Measurements from ENCODE around the gene B4GALT6. TPM values are rescaled to one million over a fixed set of nuclear protein-coding genes. Genes with fewer than 3 reads are reported as not detected.

The B4GALT6 gene
- total RNA-seq, 1 donor from 2014 or later = 1.8 TPM

GRCh38 chr18:31632356-31632755, 52.0 kb downstream of the B4GALT6 start:
- no peak overlapping the region for H3K27ac Mint-ChIP-seq
- no peak for DNase-seq (ENCODE audit: low spot score)
- peaks cover 2% of the 10 kb centered on the region for H3K36me3 Mint-ChIP-seq (ENCODE audit: low read depth)
- H3K4me1 Mint-ChIP-seq (ENCODE audit: low read depth) = peaks cover 15% of the 10 kb centered on the region
- no peak overlapping the region for H3K4me3 Mint-ChIP-seq
- H3K9me3 Mint-ChIP-seq = no peaks in the 10 kb centered on the region
- intact Hi-C loops (cut with micrococcal nuclease) = no loop called here
- peaks cover 5% of the 10 kb centered on the region for H3K27me3 Mint-ChIP-seq (ENCODE audit: insufficient read depth)

DNA sequence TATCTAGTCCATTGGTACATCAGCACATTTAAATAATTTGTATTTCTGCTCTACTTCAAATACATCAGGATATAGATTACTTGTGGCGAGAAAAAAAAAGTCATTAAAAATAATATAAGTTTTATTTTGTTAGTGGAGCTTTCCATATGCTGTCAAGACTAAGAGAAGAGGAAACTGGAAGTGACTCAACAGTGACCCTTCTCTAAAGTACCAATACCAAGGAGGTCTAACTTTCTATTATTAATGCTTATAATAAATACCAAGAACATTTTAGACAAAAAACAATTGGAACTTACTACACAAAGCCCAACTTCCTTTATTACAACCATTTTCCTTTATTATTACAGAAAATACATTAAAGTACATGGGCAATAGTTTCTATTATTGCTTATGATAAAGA, 52.9 kb downstream of the B4GALT6 start:
- intact Hi-C loops (cut with micrococcal nuclease) = no loop called here
- no peak overlapping the region for H3K27ac Mint-ChIP-seq
- peaks cover 5% of the 10 kb centered on the region for H3K27me3 Mint-ChIP-seq (ENCODE audit: insufficient read depth)
- no peaks in the 10 kb centered on the region for H3K36me3 Mint-ChIP-seq (ENCODE audit: low read depth)
- DNase-seq (ENCODE audit: low spot score) = no peak
- peaks cover 15% of the 10 kb centered on the region for H3K4me1 Mint-ChIP-seq (ENCODE audit: low read depth)
- H3K9me3 Mint-ChIP-seq = no peaks in the 10 kb centered on the region
- no peak overlapping the region for H3K4me3 Mint-ChIP-seq

DNA sequence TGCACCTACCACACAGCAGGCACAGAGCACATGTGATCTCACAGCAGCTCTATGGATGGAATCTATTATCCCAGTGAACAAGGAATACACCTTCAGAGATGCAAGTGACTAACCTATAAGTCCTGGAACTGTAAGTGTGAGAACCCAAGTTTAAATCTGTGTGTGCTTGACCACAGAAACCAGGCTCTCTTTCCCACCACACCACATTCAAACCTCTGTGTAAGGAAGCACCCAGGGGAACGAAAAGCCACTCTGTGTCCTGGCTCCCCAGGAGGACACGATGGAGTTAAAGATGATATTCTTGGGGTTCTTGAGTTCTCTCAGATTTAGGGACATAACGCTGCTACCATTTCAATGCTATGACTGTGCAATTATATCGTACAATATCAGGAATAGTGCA, 53.8 kb downstream of the B4GALT6 start:
- Mint-ChIP-seq H3K9me3 (no peaks in the 10 kb centered on the region), H3K27ac (no peak overlapping the region), H3K27me3 (ENCODE audit: insufficient read depth) (peaks cover 5% of the 10 kb centered on the region), H3K4me1 (ENCODE audit: low read depth) (peaks cover 15% of the 10 kb centered on the region), H3K4me3 (no peak overlapping the region), H3K36me3 (ENCODE audit: low read depth) (no peaks in the 10 kb centered on the region)
- DNase-seq (ENCODE audit: low spot score) = no peak
- intact Hi-C loops (cut with micrococcal nuclease) = no loop called here

- DNase-seq (ENCODE audit: low spot score) = no peak
- peaks cover 8% of the 10 kb centered on the region for H3K27me3 Mint-ChIP-seq (ENCODE audit: insufficient read depth)
- H3K27ac Mint-ChIP-seq = no peak overlapping the region
- no peak overlapping the region for H3K4me3 Mint-ChIP-seq
- H3K9me3 Mint-ChIP-seq = no peaks in the 10 kb centered on the region
- no peaks in the 10 kb centered on the region for H3K4me1 Mint-ChIP-seq (ENCODE audit: low read depth)
- no peaks in the 10 kb centered on the region for H3K36me3 Mint-ChIP-seq (ENCODE audit: low read depth)
- intact Hi-C loops (cut with micrococcal nuclease) = loop anchor here (5.0 kb wide), 1 partner anchor 69 kb away; no protein-coding TSS in a partner anchor
Observed at GRCh38 chr18:31626409-31626808, 58.0 kb downstream of the B4GALT6 start.

- Mint-ChIP-seq H3K9me3 (no peaks in the 10 kb centered on the region), H3K4me1 (ENCODE audit: low read depth) (no peaks in the 10 kb centered on the region), H3K36me3 (ENCODE audit: low read depth) (no peaks in the 10 kb centered on the region), H3K27me3 (ENCODE audit: insufficient read depth) (peaks cover 8% of the 10 kb centered on the region), H3K27ac (no peak overlapping the region), H3K4me3 (no peak overlapping the region)
- no peak for DNase-seq (ENCODE audit: low spot score)
- intact Hi-C loops (cut with micrococcal nuclease) = loop anchor here (5.0 kb wide), 1 partner anchor 68 kb away; no protein-coding TSS in a partner anchor
Observed at GRCh38 chr18:31624892-31625640, 59.3 kb downstream of the B4GALT6 start.

DNA sequence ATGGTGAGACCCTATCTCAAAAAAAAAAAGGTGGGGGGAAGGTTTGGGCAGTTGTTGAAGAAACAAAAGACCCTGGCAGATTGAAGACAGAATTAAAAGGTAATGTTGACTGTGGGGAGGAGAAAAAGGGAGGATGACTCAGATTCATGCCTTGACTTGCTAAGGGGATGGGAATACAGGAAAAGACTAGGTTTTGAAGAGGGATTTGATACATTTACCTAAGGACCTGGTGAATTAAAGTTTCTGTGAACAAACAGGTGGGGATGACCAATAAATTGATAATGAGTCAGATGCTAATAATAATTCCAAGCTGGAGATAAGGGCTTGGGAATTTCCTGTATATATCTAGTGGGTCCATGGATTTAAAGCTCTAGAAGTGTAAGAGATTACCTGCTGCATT, 65.1 kb downstream of the B4GALT6 start:
- Mint-ChIP-seq H3K4me3 (no peak overlapping the region), H3K27ac (no peak overlapping the region), H3K27me3 (ENCODE audit: insufficient read depth) (peaks cover 4% of the 10 kb centered on the region), H3K4me1 (ENCODE audit: low read depth) (no peaks in the 10 kb centered on the region), H3K36me3 (ENCODE audit: low read depth) (no peaks in the 10 kb centered on the region), H3K9me3 (no peaks in the 10 kb centered on the region)
- intact Hi-C loops (cut with micrococcal nuclease) = no loop called here
- no peak for DNase-seq (ENCODE audit: low spot score)

DNA sequence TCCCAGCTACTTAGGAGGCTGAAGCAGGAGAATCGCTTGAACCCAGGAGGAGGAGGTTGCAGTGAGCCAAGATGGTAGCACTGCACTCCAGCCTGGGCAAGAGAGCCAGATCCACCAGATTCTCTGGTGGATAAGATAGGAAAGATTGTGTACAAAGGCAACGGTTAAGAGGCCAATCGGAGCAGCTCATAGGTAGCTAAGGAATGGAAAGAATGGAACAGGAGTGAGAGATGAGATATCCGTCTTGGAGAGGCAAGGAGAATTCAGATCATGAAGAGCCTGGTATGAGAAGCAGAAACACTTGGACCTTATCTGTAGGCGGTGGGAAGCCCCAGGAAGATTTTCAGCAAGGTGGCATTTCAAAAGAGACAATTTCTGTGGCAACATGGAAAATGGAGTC, 65.6 kb downstream of the B4GALT6 start:
- Mint-ChIP-seq H3K4me1 (ENCODE audit: low read depth) (no peaks in the 10 kb centered on the region), H3K27ac (no peak overlapping the region), H3K27me3 (ENCODE audit: insufficient read depth) (peaks cover 4% of the 10 kb centered on the region), H3K36me3 (ENCODE audit: low read depth) (no peaks in the 10 kb centered on the region), H3K9me3 (no peaks in the 10 kb centered on the region), H3K4me3 (no peak overlapping the region)
- DNase-seq (ENCODE audit: low spot score) = no peak
- intact Hi-C loops (cut with micrococcal nuclease) = no loop called here

- Mint-ChIP-seq H3K27me3 (ENCODE audit: insufficient read depth) (peaks cover 2% of the 10 kb centered on the region), H3K27ac (no peak overlapping the region), H3K4me1 (ENCODE audit: low read depth) (no peaks in the 10 kb centered on the region), H3K36me3 (ENCODE audit: low read depth) (no peaks in the 10 kb centered on the region), H3K9me3 (no peaks in the 10 kb centered on the region), H3K4me3 (no peak overlapping the region)
- no peak for DNase-seq (ENCODE audit: low spot score)
- intact Hi-C loops (cut with micrococcal nuclease) = no loop called here
Observed at GRCh38 chr18:31617031-31617717, 67.2 kb downstream of the B4GALT6 start.

DNA sequence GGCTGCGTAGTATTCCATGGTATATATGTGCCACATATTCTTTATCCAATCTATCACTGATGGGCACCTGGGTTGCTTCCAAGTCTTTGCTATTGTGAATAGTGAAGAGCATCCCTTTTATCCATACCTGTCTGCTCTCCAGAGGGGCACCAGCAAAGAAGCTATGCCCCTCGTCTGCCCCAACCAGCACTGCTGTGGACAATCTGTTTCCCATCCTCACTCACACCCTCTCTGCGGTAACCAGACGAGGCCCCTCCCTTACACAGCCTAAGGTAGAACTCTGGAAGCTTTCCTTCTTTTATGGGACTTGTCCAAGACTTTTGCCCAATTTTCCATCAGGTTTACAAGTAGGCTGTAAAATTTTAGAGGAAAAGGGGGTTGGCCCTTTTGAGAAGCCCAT, 67.8 kb downstream of the B4GALT6 start:
- Mint-ChIP-seq H3K27me3 (ENCODE audit: insufficient read depth) (peaks cover 2% of the 10 kb centered on the region), H3K4me1 (ENCODE audit: low read depth) (no peaks in the 10 kb centered on the region), H3K27ac (no peak overlapping the region), H3K4me3 (no peak overlapping the region), H3K36me3 (ENCODE audit: low read depth) (no peaks in the 10 kb centered on the region), H3K9me3 (no peaks in the 10 kb centered on the region)
- DNase-seq (ENCODE audit: low spot score) = no peak
- intact Hi-C loops (cut with micrococcal nuclease) = no loop called here

GRCh38 chr18:31614044-31614443, 70.3 kb downstream of the B4GALT6 start:
- Mint-ChIP-seq H3K4me3 (no peak overlapping the region), H3K9me3 (no peaks in the 10 kb centered on the region), H3K27ac (no peak overlapping the region), H3K36me3 (ENCODE audit: low read depth) (no peaks in the 10 kb centered on the region), H3K27me3 (ENCODE audit: insufficient read depth) (peaks cover 2% of the 10 kb centered on the region), H3K4me1 (ENCODE audit: low read depth) (no peaks in the 10 kb centered on the region)
- intact Hi-C loops (cut with micrococcal nuclease) = no loop called here
- no peak for DNase-seq (ENCODE audit: low spot score)

GRCh38 chr18:31612124-31612523, 72.3 kb downstream of the B4GALT6 start:
- no peaks in the 10 kb centered on the region for H3K4me1 Mint-ChIP-seq (ENCODE audit: low read depth)
- no peaks in the 10 kb centered on the region for H3K9me3 Mint-ChIP-seq
- DNase-seq (ENCODE audit: low spot score) = no peak
- intact Hi-C loops (cut with micrococcal nuclease) = no loop called here
- peaks cover 2% of the 10 kb centered on the region for H3K27me3 Mint-ChIP-seq (ENCODE audit: insufficient read depth)
- H3K27ac Mint-ChIP-seq = no peak overlapping the region
- H3K4me3 Mint-ChIP-seq = no peak overlapping the region
- H3K36me3 Mint-ChIP-seq (ENCODE audit: low read depth) = no peaks in the 10 kb centered on the region

DNA sequence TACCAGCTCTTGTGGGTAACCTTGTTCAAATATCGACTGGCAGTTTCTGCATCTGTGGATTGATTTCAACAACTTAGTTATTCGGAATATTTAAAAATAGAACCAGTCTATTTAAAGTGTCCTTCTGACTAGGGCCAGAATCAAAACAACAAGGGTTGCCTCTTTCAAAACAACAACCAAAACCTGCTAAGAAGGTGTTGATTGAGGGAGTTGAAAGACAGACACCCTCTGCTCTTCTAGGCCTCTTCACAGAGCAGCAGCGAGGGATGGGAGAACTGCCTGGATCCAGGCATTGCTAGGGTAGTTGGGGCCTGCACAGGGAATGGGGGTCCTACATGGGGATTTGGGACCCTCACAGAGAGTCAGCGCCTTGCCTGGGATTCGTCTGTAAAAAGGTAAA, 72.9 kb downstream of the B4GALT6 start:
- H3K27ac Mint-ChIP-seq = no peak overlapping the region
- intact Hi-C loops (cut with micrococcal nuclease) = no loop called here

More for the DNA sequence above, 72.9 kb downstream of the B4GALT6 start:
- Mint-ChIP-seq H3K9me3 (no peaks in the 10 kb centered on the region), H3K4me1 (ENCODE audit: low read depth) (no peaks in the 10 kb centered on the region), H3K27me3 (ENCODE audit: insufficient read depth) (peaks cover 2% of the 10 kb centered on the region), H3K4me3 (no peak overlapping the region), H3K36me3 (ENCODE audit: low read depth) (no peaks in the 10 kb centered on the region)
- DNase-seq (ENCODE audit: low spot score) = no peak
